Measurements from ENCODE around the gene SERINC4. TPM values are rescaled to one million over a fixed set of nuclear protein-coding genes. Genes with fewer than 3 reads are reported as not detected.
A peak's percentile ranks its signal among the peaks of the same experiment; 100 is the strongest.

The SERINC4 gene
- total and polyA plus RNA-seq, 10 of the 15 experiments (the other 5 are each of a cell fraction or from before 2014, with no cell fraction given) = 0.06 to 0.96 (median 0.26) TPM; not detected in 1

GRCh38 chr15:43826508-43827341 is 26.7 kb upstream of the SERINC4 start, which contains the start of gene WDR76 (continued):
- no peak; the same call in 1 of the 2 replicates for TF ChIP-seq SIN3A (IDR thresholded peaks at IDR 0.05; ENCODE audit: low read depth, low read length)
- no peak for TF ChIP-seq RBBP5 (conservative IDR thresholded peaks at IDR 0.05)
- no peak for TF ChIP-seq CBX3 (IDR thresholded peaks at IDR 0.05; ENCODE audit: borderline replicate concordance, low read depth)
- peak; percentile 62; the same call in 1 of the 2 replicates for TF ChIP-seq YY1 (IDR thresholded peaks at IDR 0.05; ENCODE audit: low read depth, low read length)
- no peak for TF ChIP-seq SIX5 (IDR thresholded peaks at IDR 0.05; ENCODE audit: low read depth, low read length, severe bottlenecking)
- no peak for TF ChIP-seq ZZZ3 (IDR thresholded peaks at IDR 0.05; ENCODE audit: control insufficient read depth, insufficient read length, low read depth)
- no peak for TF ChIP-seq ZNF274 (IDR thresholded peaks at IDR 0.05; ENCODE audit: insufficient read depth, insufficient read length)
- TF ChIP-seq RELB (IDR thresholded peaks at IDR 0.05; ENCODE audit: low read depth) = peak; percentile 45; the same call in 1 of the 2 replicates
- TF ChIP-seq PML (IDR thresholded peaks at IDR 0.05; ENCODE audit: low read length) = peak; percentile 80; the same call in 1 of the 2 replicates
- no peak for TF ChIP-seq ZBTB33 (IDR thresholded peaks at IDR 0.05)
- no peak for TF ChIP-seq CHD4 (IDR thresholded peaks at IDR 0.05)
- TF ChIP-seq CUX1 (IDR thresholded peaks at IDR 0.05; ENCODE audit: insufficient replicate concordance, low read depth, low read length) = no peak
- TF ChIP-seq LARP7 (IDR thresholded peaks at IDR 0.05) = peak; percentile 51; the same call in 1 of the 2 replicates
- TF ChIP-seq JUND (IDR thresholded peaks at IDR 0.05; ENCODE audit: low read depth, low read length) = no peak
- TF ChIP-seq USF1 (IDR thresholded peaks at IDR 0.05; ENCODE audit: borderline replicate concordance, extremely low read length, insufficient read depth, low read depth, low read length) = no peak
- TF ChIP-seq IKZF2 (IDR thresholded peaks at IDR 0.05) = peak; percentile 30 to 45; a peak in 3 of 4 replicates
- no peak for TF ChIP-seq SRF (IDR thresholded peaks at IDR 0.05; ENCODE audit: low read depth in 2 of 2, low read length in 2 of 2)
- peak; percentile 79 for TF ChIP-seq E2F4 (IDR thresholded peaks at IDR 0.05; ENCODE audit: low read depth, low read length)
- no peak for TF ChIP-seq NR2C1 (IDR thresholded peaks at IDR 0.05)
